Hepatocyte (in vitro differentiated cells): Measurements from ENCODE around the gene RAD9A. TPM values are rescaled to one million over a fixed set of nuclear protein-coding genes. Genes with fewer than 3 reads are reported as not detected.
A peak's percentile ranks its signal among the peaks of the same experiment; 100 is the strongest.

Experiments used
- DNase-seq: peaks from one replicate; pipeline ENCODE4 v3.0.0-alpha.2; 2016; ENCODE audit warnings: low spot score
- H2AFZ ChIP-seq: fragments of 200-600 bp; sonication (generic); 2 replicates; pipeline ENCODE4 v1.6.0; 2016; ENCODE audit warnings: antibody characterized with exemption, mild to moderate bottlenecking
- H3K27ac ChIP-seq: fragments of 200-600 bp; sonication (generic); 2 replicates; pipeline ENCODE4 v1.5.1; 2016; ENCODE audit warnings: mild to moderate bottlenecking
- H3K27me3 ChIP-seq: fragments of 200-600 bp; sonication (generic); 2 replicates; pipeline ENCODE4 v1.6.1; 2016
- H3K36me3 ChIP-seq: fragments of 200-600 bp; sonication (generic); replicated peaks from 2 replicates; pipeline ENCODE4 v1.5.1; 2016; ENCODE audit warnings: low read depth; ENCODE audit not compliant: insufficient read depth
- H3K4me1 ChIP-seq: fragments of 200-600 bp; sonication (generic); 2 replicates; pipeline ENCODE4 v1.5.1; 2016; ENCODE audit warnings: mild to moderate bottlenecking, moderate library complexity; ENCODE audit not compliant: insufficient read depth
- H3K4me2 ChIP-seq: fragments of 200-600 bp; sonication (generic); 2 replicates; pipeline ENCODE4 v1.6.0; 2016
- H3K4me3 ChIP-seq: fragments of 200-600 bp; sonication (generic); 2 replicates; pipeline ENCODE4 v1.5.1; 2016; ENCODE audit warnings: mild to moderate bottlenecking
- H3K79me2 ChIP-seq: fragments of 200-600 bp; sonication (generic); 2 replicates; pipeline ENCODE4 v1.6.0; 2017; ENCODE audit warnings: mild to moderate bottlenecking
- H3K9me2 ChIP-seq: fragments of 200-600 bp; sonication (generic); replicated peaks from 2 replicates; pipeline ENCODE4 v1.6.0; 2017; ENCODE audit warnings: mild to moderate bottlenecking; ENCODE audit not compliant: insufficient read depth
- H3K9me3 ChIP-seq: fragments of 200-600 bp; sonication (generic); 2 replicates; pipeline ENCODE4 v1.5.1; 2016; ENCODE audit warnings: low read depth, mild to moderate bottlenecking
- H4K20me1 ChIP-seq: fragments of 200-600 bp; sonication (generic); 2 replicates; pipeline ENCODE4 v1.6.0; 2016; ENCODE audit warnings: mild to moderate bottlenecking; ENCODE audit not compliant: insufficient read depth, poor library complexity, severe bottlenecking
- EZH2 ChIP-seq: fragments of 200-600 bp; sonication (generic); IDR thresholded peaks from 2 replicates; pipeline ENCODE4 v1.6.1; 2016; ENCODE audit warnings: antibody characterized with exemption, mild to moderate bottlenecking, borderline replicate concordance
- EZH2phosphoT487 ChIP-seq: fragments of 200-600 bp; sonication (generic); IDR thresholded peaks from one replicate; pipeline ENCODE4 v1.6.1; 2018; ENCODE audit warnings: antibody characterized with exemption, mild to moderate bottlenecking, low read depth, moderate library complexity; ENCODE audit not compliant: unreplicated experiment, severe bottlenecking
- WGBS: methylation state at CpG from one replicate; pipeline ENCODE4 v1.1.6; 2016; ENCODE audit warnings: low lambda C conversion rate; ENCODE audit errors: missing lambda C conversion rate; 5-methylcytosine and 5-hydroxymethylcytosine counted together
- polyA plus RNA-seq: library from polyadenylated mRNA; unstranded; fragments of >200 nt; fragmentation: Nextera tagmentation; extraction: Ambion mirVana; gene quantifications from 2 replicates; pipeline ENCODE4 v1.2.1, GENCODE V29; 2016
- total RNA-seq: library from RNA; depleted of rRNA; stranded (reverse); fragments of >200 nt; gene quantifications from 2 replicates; pipeline ENCODE4 v1.2.3, GENCODE V29; 2014
- TF ChIP-seq, protein P1 (sequence below): fragments of 200-600 bp; sonication (generic); IDR thresholded peaks from 2 replicates; pipeline ENCODE4 v1.5.1; 2016; ENCODE audit warnings: antibody characterized with exemption, mild to moderate bottlenecking; ENCODE audit not compliant: poor library complexity

The RAD9A gene
- total and polyA plus RNA-seq, 2 experiments from 2014 or later: 20.2 to 24.0 TPM

DNA sequence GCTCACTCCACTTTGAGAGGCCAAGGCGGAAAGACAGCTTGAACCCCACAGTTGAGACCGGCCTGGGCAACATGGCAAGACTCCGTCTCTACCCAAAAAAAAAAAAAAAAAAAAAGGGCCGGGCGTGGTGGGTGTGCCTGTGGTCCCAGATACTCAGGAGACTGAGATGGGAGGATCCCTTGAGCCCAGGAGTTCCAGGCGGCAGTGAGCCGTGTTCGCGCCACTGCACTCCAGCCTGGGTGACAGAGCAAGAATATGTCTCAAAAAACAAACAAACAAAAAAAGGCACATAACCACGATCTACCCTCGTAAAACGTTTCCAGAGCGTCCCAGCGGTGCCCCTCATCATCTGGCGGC lies 861 bp upstream of the RAD9A start:
- Histone ChIP-seq H3K36me3 (no peaks in the 10 kb centered on the region), H3K4me2 (peak overlapping the region; percentile 95), H2AFZ (peak overlapping the region; percentile 66), H4K20me1 (no peaks in the 10 kb centered on the region), H3K27me3 (no peaks in the 10 kb centered on the region), H3K27ac (peak overlapping the region; percentile 96), H3K9me2 (no peaks in the 10 kb centered on the region), H3K4me1 (peaks cover 6% of the 10 kb centered on the region), H3K9me3 (no peaks in the 10 kb centered on the region), H3K79me2 (peaks cover 21% of the 10 kb centered on the region), H3K4me3 (peak overlapping the region; percentile 73)
- TF ChIP-seq, protein P1, sequence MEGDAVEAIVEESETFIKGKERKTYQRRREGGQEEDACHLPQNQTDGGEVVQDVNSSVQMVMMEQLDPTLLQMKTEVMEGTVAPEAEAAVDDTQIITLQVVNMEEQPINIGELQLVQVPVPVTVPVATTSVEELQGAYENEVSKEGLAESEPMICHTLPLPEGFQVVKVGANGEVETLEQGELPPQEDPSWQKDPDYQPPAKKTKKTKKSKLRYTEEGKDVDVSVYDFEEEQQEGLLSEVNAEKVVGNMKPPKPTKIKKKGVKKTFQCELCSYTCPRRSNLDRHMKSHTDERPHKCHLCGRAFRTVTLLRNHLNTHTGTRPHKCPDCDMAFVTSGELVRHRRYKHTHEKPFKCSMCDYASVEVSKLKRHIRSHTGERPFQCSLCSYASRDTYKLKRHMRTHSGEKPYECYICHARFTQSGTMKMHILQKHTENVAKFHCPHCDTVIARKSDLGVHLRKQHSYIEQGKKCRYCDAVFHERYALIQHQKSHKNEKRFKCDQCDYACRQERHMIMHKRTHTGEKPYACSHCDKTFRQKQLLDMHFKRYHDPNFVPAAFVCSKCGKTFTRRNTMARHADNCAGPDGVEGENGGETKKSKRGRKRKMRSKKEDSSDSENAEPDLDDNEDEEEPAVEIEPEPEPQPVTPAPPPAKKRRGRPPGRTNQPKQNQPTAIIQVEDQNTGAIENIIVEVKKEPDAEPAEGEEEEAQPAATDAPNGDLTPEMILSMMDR: no peak
- TF ChIP-seq EZH2 (no peak), EZH2phosphoT487 (no peak)
- DNase-seq: no peak
- 12% methylated on average over 15 of the region's 15 CpGs for WGBS

- Histone ChIP-seq H3K27ac (peak overlapping the region; percentile 74), H3K9me3 (no peaks in the 10 kb centered on the region), H3K4me2 (peak overlapping the region; percentile 95), H4K20me1 (no peaks in the 10 kb centered on the region), H3K4me3 (peak overlapping the region; percentile 73), H3K9me2 (no peaks in the 10 kb centered on the region), H3K27me3 (no peaks in the 10 kb centered on the region), H3K79me2 (peaks cover 21% of the 10 kb centered on the region), H3K4me1 (peaks cover 6% of the 10 kb centered on the region), H3K36me3 (no peaks in the 10 kb centered on the region), H2AFZ (peak overlapping the region; percentile 61)
- 12% methylated on average over 22 of the region's 31 CpGs for WGBS
- DNase-seq: peak; percentile 47
- TF ChIP-seq EZH2phosphoT487 (no peak), EZH2 (no peak)
- TF ChIP-seq, protein P1: no peak
These were observed 463 bp downstream of the RAD9A start for GRCh38 chr11:67392183-67392715.

DNA sequence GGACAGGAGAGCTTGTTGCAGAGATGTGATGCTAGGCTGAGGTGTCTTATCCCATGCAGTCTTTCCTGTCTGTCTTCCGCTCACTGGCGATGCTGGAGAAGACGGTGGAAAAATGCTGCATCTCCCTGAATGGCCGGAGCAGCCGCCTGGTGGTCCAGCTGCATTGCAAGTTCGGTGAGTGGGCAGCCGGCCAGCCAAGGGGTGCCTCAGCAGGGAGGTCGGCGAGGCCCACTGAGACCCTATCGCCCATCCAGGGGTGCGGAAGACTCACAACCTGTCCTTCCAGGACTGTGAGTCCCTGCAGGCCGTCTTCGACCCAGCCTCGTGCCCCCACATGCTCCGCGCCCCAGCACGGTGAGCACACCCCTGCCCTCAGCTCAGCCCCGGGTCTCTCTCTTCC lies 1.7 kb downstream of the RAD9A start:
- Histone ChIP-seq H2AFZ (no peak overlapping the region), H3K4me1 (peaks cover 6% of the 10 kb centered on the region), H3K9me2 (no peaks in the 10 kb centered on the region), H3K36me3 (no peaks in the 10 kb centered on the region), H4K20me1 (no peaks in the 10 kb centered on the region), H3K27me3 (no peaks in the 10 kb centered on the region), H3K4me2 (no peak overlapping the region), H3K27ac (no peak overlapping the region), H3K79me2 (peaks cover 21% of the 10 kb centered on the region), H3K4me3 (no peak overlapping the region), H3K9me3 (no peaks in the 10 kb centered on the region)
- DNase-seq: no peak
- 97% methylated on average over 18 of the region's 18 CpGs for WGBS
- TF ChIP-seq EZH2phosphoT487 (no peak), EZH2 (no peak)
- TF ChIP-seq, protein P1: no peak

DNA sequence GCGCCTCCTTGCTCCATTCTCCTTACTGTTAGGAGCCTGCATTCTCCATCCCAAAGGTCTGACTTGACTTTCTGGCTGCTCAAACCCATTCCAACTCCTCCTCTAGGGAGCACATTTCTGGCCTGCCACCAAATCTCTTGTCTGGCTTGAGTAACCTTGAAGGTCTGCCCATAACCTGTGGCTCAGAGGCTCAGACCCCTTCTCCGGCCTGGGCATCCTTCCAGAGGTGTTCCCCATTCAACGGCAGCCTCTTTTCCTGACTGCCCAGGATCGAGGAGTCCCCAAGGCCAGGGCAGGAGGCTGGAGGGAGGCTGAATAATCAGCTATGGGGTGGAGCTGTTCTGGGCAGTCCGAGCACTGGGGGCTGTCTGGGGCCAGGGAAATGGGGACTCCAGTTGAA lies 2.2 kb downstream of the RAD9A start:
- no peaks in the 10 kb centered on the region for H3K9me2 ChIP-seq
- peaks cover 6% of the 10 kb centered on the region for H3K4me1 ChIP-seq
- peaks cover 21% of the 10 kb centered on the region for H3K79me2 ChIP-seq
- no peak for TF ChIP-seq EZH2phosphoT487
- no peak for TF ChIP-seq EZH2
- TF ChIP-seq, protein P1: no peak
- 96% methylated on average over 5 of the region's 5 CpGs for WGBS
- no peaks in the 10 kb centered on the region for H4K20me1 ChIP-seq
- no peaks in the 10 kb centered on the region for H3K9me3 ChIP-seq
- no peak overlapping the region for H3K27ac ChIP-seq
- H3K4me2 ChIP-seq: no peak overlapping the region
- DNase-seq: no peak
- no peaks in the 10 kb centered on the region for H3K27me3 ChIP-seq
- H3K36me3 ChIP-seq: no peaks in the 10 kb centered on the region
- no peak overlapping the region for H3K4me3 ChIP-seq
- H2AFZ ChIP-seq: no peak overlapping the region
